GM12872 (cell line): Measurements from ENCODE around the gene FASLG.

ENCODE experiments used
- CTCF ChIP-seq: IDR thresholded peaks from 3 replicates; pipeline ENCODE4 v1.5.1; 2011; ENCODE audit warnings: low read depth, mild to moderate bottlenecking, low read length, moderate library complexity; ENCODE audit not compliant: insufficient read depth

FASLG gene

GRCh38 chr1:172623748-172624147, 35.2 kb upstream of the FASLG start:
- no peak for TF ChIP-seq CTCF

- TF ChIP-seq CTCF = no peak
Measured at GRCh38 chr1:172626845-172627244, 32.1 kb upstream of the FASLG start.

GRCh38 chr1:172627702-172628101, 31.2 kb upstream of the FASLG start:
- TF ChIP-seq CTCF = no peak

- TF ChIP-seq CTCF = no peak
Measured at GRCh38 chr1:172628401-172628800, 30.5 kb upstream of the FASLG start.

- TF ChIP-seq CTCF = no peak
Measured at GRCh38 chr1:172629170-172629569, 29.7 kb upstream of the FASLG start.

- TF ChIP-seq CTCF = no peak
Measured at GRCh38 chr1:172629638-172630037, 29.3 kb upstream of the FASLG start.

- no peak for TF ChIP-seq CTCF
Measured at GRCh38 chr1:172630056-172630818, 28.7 kb upstream of the FASLG start.
